Effector memory CD8-positive, alpha-beta T cell (primary cell): Measurements from ENCODE around the gene ZNRF2.

Experiments used
- ATAC-seq: fragments of 150-1000 bp; cut with Tn5 transposase; replicated peaks from 2 replicates; pipeline ENCODE4 v1.10.0; 2021; ENCODE audit warnings: mild to moderate bottlenecking, moderate library complexity
- DNase-seq, 3 experiments: peaks; one replicate each; pipeline ENCODE4 v3.0.0; 2021
- H3K27ac Mint-ChIP-seq, 2 donors: one replicate each; pipeline ENCODE4 v1.8.0; 2022; ENCODE audit warnings: mild to moderate bottlenecking in 2 of 2, mixed read lengths in 2 of 2, moderate library complexity in 2 of 2
- H3K27me3 Mint-ChIP-seq, 2 donors: one replicate each; pipeline ENCODE4 v1.8.0; 2022; ENCODE audit warnings: mixed read lengths in 2 of 2
- H3K36me3 Mint-ChIP-seq: one replicate; pipeline ENCODE4 v1.8.0; 2022; ENCODE audit warnings: mild to moderate bottlenecking, moderate library complexity, mixed read lengths; ENCODE audit not compliant: insufficient read depth
- H3K4me1 Mint-ChIP-seq, 2 donors: one replicate each; pipeline ENCODE4 v1.8.0; 2022; ENCODE audit warnings: low read depth in 2 of 2, mixed read lengths in 2 of 2
- H3K4me3 Mint-ChIP-seq, 2 donors: one replicate each; pipeline ENCODE4 v1.8.0; 2022; ENCODE audit warnings: mild to moderate bottlenecking in 2 of 2, mixed read lengths in 2 of 2, moderate library complexity in 2 of 2
- H3K9me3 Mint-ChIP-seq, 2 donors: one replicate each; pipeline ENCODE4 v1.8.0; 2022; ENCODE audit warnings: mixed read lengths in 2 of 2

The ZNRF2 gene

DNA sequence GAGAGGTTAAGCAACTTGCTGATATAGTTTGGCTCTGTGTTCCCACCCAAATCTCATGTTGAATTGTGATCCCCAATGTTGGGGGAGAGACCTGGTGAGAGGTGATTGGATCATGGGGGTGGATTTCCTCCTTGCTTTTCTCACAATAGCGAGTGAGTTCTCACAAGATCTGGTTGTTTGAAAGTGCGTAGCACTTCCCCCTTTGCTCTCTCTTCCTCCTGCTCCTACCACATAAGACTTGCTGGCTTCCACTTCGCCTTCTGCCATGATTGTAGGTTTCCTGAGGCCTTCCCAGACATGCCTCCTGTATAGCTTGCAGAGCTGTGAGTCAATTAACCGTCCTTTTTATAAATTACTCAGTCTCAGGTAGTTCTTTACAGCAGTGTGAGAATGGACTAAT is 13.5 kb upstream of the ZNRF2 start:
- Mint-ChIP-seq H3K9me3 (no peaks in the 10 kb centered on the region), H3K27me3 (no peaks in the 10 kb centered on the region), H3K36me3 (no peaks in the 10 kb centered on the region), H3K27ac (no peak overlapping the region), H3K4me1 (no peaks in the 10 kb centered on the region), H3K4me3 (no peak overlapping the region)
- no peak for DNase-seq
- ATAC-seq, result no peak

DNA sequence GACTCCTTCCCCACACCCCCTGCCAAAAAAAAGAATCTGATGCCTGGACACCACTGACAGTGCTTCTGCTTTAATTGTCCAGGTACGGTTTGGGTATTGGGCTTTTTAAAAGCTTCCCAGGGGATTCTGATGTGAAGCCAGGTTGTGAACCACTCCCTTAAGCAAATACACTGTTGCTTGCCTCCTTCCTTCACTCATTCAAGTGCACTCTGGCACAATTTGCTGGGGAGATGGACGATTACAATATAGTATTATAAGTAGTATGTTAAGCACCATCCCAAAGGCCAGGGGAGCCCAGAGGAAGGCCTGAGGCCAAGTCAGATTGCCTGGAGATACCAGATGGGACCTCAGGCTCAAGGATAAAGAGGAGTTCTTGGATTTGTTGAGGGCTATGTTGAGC is 12.3 kb upstream of the ZNRF2 start:
- DNase-seq (no peak), ATAC-seq (no peak)
- no peak overlapping the region for H3K27ac Mint-ChIP-seq
- no peaks in the 10 kb centered on the region for H3K9me3 Mint-ChIP-seq
- no peaks in the 10 kb centered on the region for H3K27me3 Mint-ChIP-seq
- no peaks in the 10 kb centered on the region for H3K36me3 Mint-ChIP-seq
- no peak overlapping the region for H3K4me3 Mint-ChIP-seq
- peaks cover 0 to 3% of the 10 kb centered on the region in 2 donors for H3K4me1 Mint-ChIP-seq

DNA sequence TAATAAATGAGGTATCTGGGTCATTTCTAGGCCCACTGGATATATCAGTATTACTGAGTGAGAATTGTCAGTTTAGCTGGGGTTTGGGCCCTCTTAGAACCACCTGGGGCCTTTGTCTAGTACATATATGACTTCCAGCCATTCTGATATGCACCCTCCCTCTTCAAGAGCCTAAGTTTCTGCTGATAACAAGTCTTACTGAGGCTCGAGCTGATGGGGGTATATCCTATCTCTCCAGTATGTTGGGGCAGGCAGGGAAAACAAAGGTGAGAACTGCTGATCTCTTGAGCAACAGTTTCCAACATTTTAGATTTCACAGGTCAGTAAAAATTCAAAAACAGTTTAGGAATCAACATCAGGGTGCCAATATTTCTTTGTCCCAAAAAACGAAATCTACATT is 10.8 kb upstream of the ZNRF2 start:
- Mint-ChIP-seq H3K9me3 (no peaks in the 10 kb centered on the region), H3K4me1 (peaks cover 3 to 7% of the 10 kb centered on the region in 2 donors), H3K36me3 (no peaks in the 10 kb centered on the region), H3K27ac (no peak overlapping the region), H3K4me3 (no peak overlapping the region), H3K27me3 (no peaks in the 10 kb centered on the region)
- ATAC-seq, result no peak
- DNase-seq, result no peak

GRCh38 chr7:30274641-30275040 is 9.8 kb upstream of the ZNRF2 start:
- no peak overlapping the region for H3K27ac Mint-ChIP-seq
- DNase-seq (no peak), ATAC-seq (no peak)

GRCh38 chr7:30276203-30276900 is 8.0 kb upstream of the ZNRF2 start:
- Mint-ChIP-seq H3K27ac (no peak overlapping the region), H3K27me3 (no peaks in the 10 kb centered on the region), H3K36me3 (no peaks in the 10 kb centered on the region), H3K4me1 (peaks cover 9 to 19% of the 10 kb centered on the region in 2 donors), H3K9me3 (no peaks in the 10 kb centered on the region), H3K4me3 (no peak overlapping the region)
- peak; percentile 80 for ATAC-seq
- peak; percentile 40 to 56 (median 51) for DNase-seq

More at GRCh38 chr7:30274641-30275040, 9.8 kb upstream of the ZNRF2 start:
- Mint-ChIP-seq H3K36me3 (no peaks in the 10 kb centered on the region), H3K4me1 (peaks cover 6 to 13% of the 10 kb centered on the region in 2 donors), H3K4me3 (no peak overlapping the region), H3K27me3 (no peaks in the 10 kb centered on the region), H3K9me3 (no peaks in the 10 kb centered on the region)

DNA sequence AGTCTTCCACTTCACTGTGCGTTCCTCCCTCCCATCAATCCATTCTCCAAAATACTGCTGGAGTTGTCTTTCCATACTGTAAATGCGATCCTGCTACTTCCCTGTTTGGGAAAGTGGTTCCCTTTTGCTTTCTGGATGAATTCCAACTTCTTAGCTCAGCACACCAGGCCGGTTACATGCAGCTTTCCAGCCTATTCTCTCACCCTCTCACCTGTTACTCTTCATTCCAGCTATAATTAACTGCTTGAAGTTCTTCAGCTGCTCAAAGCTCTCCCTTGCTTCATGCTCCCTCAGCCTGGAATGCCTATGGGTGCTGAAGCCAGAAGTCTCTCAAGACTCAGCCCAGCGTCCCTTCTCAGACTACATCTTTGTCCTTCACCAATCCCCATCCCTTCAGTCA is 6.0 kb upstream of the ZNRF2 start:
- Mint-ChIP-seq H3K9me3 (no peaks in the 10 kb centered on the region), H3K4me3 (no peak overlapping the region), H3K27ac (peak overlapping the region in 1 of 2 donors; percentile 3), H3K27me3 (no peaks in the 10 kb centered on the region), H3K4me1 (peaks cover 11 to 26% of the 10 kb centered on the region in 2 donors), H3K36me3 (peaks cover 2% of the 10 kb centered on the region)
- no peak for ATAC-seq
- no peak for DNase-seq

- H3K9me3 Mint-ChIP-seq, result no peaks in the 10 kb centered on the region
- H3K27ac Mint-ChIP-seq, result peak overlapping the region in 1 of 2 donors; percentile 3
- H3K27me3 Mint-ChIP-seq, result no peaks in the 10 kb centered on the region
- peaks cover 7% of the 10 kb centered on the region for H3K36me3 Mint-ChIP-seq
- ATAC-seq (no peak), DNase-seq (no peak)
- no peak overlapping the region for H3K4me3 Mint-ChIP-seq
- peaks cover 14 to 28% of the 10 kb centered on the region in 2 donors for H3K4me1 Mint-ChIP-seq
Observed at GRCh38 chr7:30278849-30279652, 5.3 kb upstream of the ZNRF2 start.

DNA sequence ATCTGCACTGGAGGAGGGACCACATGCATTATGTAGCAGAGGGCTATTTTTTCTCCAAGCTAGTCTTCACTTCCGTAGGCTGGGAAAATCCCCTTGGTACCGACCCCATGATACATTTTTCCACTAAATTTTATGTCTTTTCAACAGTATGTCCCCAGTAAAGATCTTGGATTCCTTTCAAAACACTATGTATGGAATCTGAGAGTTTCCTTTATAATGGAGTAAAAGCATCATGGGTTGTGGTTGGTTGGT is 4.8 kb upstream of the ZNRF2 start:
- no peak overlapping the region for H3K27ac Mint-ChIP-seq

DNA sequence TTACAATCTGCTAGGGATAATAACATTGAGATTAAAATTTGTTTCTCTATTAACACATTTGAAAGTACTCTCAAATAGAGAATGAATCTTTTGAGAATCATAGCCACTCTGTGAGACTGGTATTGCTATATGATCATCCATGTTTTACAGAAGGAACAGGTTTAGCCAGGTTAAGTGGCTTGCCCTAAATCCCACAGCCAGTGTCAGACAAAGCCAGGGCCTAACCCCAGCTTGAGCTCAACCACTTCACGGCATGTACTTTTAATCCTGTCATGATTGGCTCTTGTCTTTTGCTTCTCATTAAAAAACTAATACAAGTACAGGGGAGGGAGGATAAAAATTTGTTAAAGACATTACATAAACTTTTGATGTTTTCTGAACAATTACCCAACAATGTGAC is 3.8 kb upstream of the ZNRF2 start:
- H3K4me1 Mint-ChIP-seq, result peaks cover 15 to 29% of the 10 kb centered on the region in 2 donors
- no peak overlapping the region for H3K4me3 Mint-ChIP-seq
- H3K27ac Mint-ChIP-seq, result peak overlapping the region in 1 of 2 donors; percentile 35
- no peak for ATAC-seq
- H3K27me3 Mint-ChIP-seq, result no peaks in the 10 kb centered on the region
- H3K9me3 Mint-ChIP-seq, result no peaks in the 10 kb centered on the region
- peaks cover 16% of the 10 kb centered on the region for H3K36me3 Mint-ChIP-seq
- DNase-seq, result no peak

More for the DNA sequence above, 4.8 kb upstream of the ZNRF2 start:
- Mint-ChIP-seq H3K9me3 (no peaks in the 10 kb centered on the region), H3K4me3 (no peak overlapping the region), H3K4me1 (peaks cover 15 to 29% of the 10 kb centered on the region in 2 donors), H3K27me3 (no peaks in the 10 kb centered on the region), H3K36me3 (peaks cover 12% of the 10 kb centered on the region)
- DNase-seq (no peak), ATAC-seq (no peak)

DNA sequence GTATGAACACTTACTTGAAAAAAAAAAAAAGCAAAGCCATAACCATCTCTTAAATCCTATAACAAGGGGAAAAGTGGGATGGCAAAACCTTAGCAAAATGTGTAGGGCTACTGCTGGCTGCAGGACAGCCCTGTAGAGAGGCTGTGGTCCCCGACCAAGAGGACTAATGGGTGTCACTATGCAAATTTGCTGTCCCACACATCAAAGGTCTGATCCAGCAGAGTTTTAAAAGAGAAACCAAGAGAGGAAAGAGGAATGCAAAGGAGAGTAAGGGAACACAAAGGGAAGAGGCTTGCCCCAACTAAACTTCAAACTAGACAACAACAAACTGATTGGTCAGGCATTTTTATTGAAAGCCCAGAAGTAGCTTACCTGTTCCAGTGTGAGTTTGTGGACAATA is 3.1 kb upstream of the ZNRF2 start:
- ATAC-seq (no peak), DNase-seq (no peak)
- Mint-ChIP-seq H3K9me3 (peaks cover 0 to 2% of the 10 kb centered on the region in 2 donors), H3K27ac (no peak overlapping the region), H3K4me3 (no peak overlapping the region), H3K36me3 (peaks cover 23% of the 10 kb centered on the region), H3K4me1 (peaks cover 21 to 35% of the 10 kb centered on the region in 2 donors), H3K27me3 (no peaks in the 10 kb centered on the region)

DNA sequence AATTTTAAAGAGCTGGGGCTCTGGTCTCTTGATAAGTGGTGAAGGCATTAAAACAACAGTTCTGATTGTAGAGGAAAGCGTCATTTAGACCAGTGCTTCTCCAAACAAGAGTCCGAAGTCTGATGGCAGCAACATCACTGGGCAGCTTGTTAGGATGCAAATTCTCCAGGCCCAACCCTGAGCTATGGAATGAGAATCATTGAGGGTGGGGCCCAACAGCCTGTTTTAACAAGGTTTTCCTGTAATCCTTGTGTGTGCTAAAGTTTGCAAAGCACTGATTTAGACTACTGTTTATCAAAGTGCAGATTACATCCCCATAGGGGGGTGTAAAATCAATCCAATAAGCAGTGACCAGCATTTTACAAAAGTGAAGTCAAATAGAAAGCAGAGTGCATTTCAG is 2.6 kb upstream of the ZNRF2 start:
- no peak for DNase-seq
- H3K4me3 Mint-ChIP-seq, result no peak overlapping the region
- no peak for ATAC-seq
- H3K27me3 Mint-ChIP-seq, result no peaks in the 10 kb centered on the region
- peaks cover 27% of the 10 kb centered on the region for H3K36me3 Mint-ChIP-seq
- H3K4me1 Mint-ChIP-seq, result peaks cover 21 to 40% of the 10 kb centered on the region in 2 donors
- H3K27ac Mint-ChIP-seq, result no peak overlapping the region
- peaks cover 0 to 2% of the 10 kb centered on the region in 2 donors for H3K9me3 Mint-ChIP-seq

GRCh38 chr7:30282735-30283134 is 1.7 kb upstream of the ZNRF2 start:
- H3K27me3 Mint-ChIP-seq, result no peaks in the 10 kb centered on the region
- no peak overlapping the region for H3K27ac Mint-ChIP-seq
- H3K4me3 Mint-ChIP-seq, result peak overlapping the region in 1 of 2 donors; percentile 3
- H3K9me3 Mint-ChIP-seq, result peaks cover 0 to 2% of the 10 kb centered on the region in 2 donors
- ATAC-seq (no peak), DNase-seq (no peak)
- H3K4me1 Mint-ChIP-seq, result peaks cover 25 to 47% of the 10 kb centered on the region in 2 donors
- peaks cover 30% of the 10 kb centered on the region for H3K36me3 Mint-ChIP-seq

DNA sequence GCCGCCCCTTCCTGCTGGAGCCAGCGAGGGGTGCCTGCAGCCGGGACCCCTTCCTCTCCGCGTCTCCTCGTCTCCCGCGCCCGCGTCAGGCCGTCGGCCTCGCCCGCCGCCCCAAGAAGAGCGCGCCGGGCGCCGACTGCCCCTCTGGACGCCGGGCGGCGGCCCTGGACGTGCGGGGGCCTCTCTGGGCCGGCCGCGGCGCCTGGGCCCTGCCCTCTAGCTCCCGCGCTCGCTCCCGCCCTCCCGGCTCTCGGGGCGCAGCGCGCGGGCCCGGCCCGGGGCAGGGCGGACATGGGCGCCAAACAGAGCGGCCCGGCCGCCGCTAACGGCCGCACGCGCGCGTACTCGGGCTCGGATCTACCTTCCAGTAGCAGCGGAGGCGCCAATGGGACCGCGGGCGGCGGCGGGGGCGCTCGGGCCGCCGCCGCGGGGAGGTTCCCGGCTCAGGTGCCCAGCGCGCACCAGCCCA is 704 bp downstream of the ZNRF2 start:
- H3K4me1 Mint-ChIP-seq, result peaks cover 39 to 53% of the 10 kb centered on the region in 2 donors
- peak in 1 of 3 experiments; percentile 14 for DNase-seq
- H3K36me3 Mint-ChIP-seq, result peaks cover 33% of the 10 kb centered on the region
- no peaks in the 10 kb centered on the region for H3K27me3 Mint-ChIP-seq
- peak overlapping the region; percentile 78 to 83 for H3K4me3 Mint-ChIP-seq
- H3K9me3 Mint-ChIP-seq, result peaks cover 0 to 2% of the 10 kb centered on the region in 2 donors
- ATAC-seq, result peak; percentile 5
- peak overlapping the region; percentile 88 to 89 for H3K27ac Mint-ChIP-seq
